GM19452 (cell line): ENCODE measurements around the gene ESPL1.
"Not testable (repeated sequence)": the region's sequence is repeated elsewhere in the genome, so short reads cannot be mapped to it uniquely, and the experiment has no call there.

ENCODE experiments used
- ATAC-seq: cut with Tn5 transposase; IDR thresholded peaks from one replicate; pipeline ENCODE4 v1.9.1; 2021; ENCODE audit not compliant: unreplicated experiment

The ESPL1 gene

GRCh38 chr12:53297106-53297505, 29.0 kb downstream of the ESPL1 start:
- ATAC-seq = not testable (repeated sequence)

- ATAC-seq = no peak
Measured at GRCh38 chr12:53298164-53298563, 30.1 kb downstream of the ESPL1 start.

GRCh38 chr12:53299101-53299453, 31.0 kb downstream of the ESPL1 start:
- ATAC-seq = no peak

- peak; percentile 77 for ATAC-seq
Measured at GRCh38 chr12:53299454-53300180, 31.5 kb downstream of the ESPL1 start, which contains the start of gene MYG1. Gene MYG1, plus strand, starts transcription at chr12:53299695. Its CDS starts 43 bp downstream, at chr12:53299738.

DNA sequence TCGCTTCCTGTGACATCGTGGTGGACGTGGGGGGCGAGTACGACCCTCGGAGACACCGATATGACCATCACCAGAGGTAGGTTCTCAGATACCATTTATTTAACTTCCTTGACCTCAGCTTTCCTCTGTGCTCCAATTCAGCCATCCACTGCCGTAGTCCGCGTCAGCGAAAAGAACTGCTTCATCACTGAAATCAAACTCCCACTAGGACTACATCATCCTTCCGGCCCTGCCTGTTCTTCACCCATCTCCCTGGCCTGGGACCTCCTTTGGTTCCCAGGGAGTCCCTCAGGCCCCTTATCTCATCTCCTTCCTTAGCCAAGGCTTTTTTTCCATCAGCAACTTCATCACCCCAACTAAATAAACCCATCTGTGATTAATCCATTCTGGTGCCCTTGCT, 32.1 kb downstream of the ESPL1 start:
- ATAC-seq = no peak

DNA sequence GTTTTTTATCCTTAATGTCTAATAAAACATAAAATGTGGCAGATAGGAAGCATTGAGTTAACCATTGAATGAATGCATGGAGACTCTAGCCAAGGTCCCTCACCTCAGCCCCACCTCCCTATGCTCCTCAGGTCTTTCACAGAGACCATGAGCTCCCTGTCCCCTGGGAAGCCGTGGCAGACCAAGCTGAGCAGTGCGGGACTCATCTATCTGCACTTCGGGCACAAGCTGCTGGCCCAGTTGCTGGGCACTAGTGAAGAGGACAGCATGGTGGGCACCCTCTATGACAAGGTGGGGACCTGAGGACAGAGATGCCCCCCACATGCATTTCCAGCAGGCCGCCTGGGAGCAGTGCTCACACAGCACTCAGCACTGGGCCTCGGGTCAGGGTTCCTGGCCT, 34.8 kb downstream of the ESPL1 start:
- no peak for ATAC-seq

DNA sequence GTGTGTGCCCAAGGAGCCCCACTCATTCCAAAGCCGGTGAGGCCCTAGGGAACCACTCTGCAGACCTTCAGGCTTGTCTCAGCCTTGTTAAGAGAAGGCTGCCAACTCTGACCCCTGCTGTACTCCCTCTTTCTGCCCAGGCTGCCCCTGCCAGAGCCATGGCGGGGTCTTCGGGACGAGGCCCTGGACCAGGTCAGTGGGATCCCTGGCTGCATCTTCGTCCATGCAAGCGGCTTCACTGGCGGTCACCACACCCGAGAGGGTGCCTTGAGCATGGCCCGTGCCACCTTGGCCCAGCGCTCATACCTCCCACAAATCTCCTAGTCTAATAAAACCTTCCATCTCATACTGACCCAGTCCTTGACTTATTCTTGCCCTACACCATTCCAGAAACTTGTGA, 38.7 kb downstream of the ESPL1 start:
- no peak for ATAC-seq

DNA sequence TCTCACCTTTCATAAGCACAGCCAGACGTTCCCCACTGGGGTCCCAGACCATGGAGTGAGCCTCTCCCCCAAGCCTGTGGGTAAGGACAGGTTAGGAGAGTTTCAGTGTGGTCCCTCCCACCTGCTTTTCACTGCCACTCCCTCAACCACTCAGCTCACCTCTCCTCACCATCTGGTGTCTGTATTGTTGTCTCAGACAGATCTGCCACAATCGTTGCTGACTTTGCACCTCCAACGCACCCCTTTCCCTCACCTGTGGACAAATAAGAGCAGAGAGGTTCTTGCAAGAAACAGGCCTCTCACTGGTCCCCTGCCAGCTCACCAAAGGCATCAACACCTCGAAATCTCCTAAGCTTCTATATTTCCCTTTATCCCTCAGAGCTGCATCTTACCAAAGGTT, 40.2 kb downstream of the ESPL1 start:
- no peak for ATAC-seq

DNA sequence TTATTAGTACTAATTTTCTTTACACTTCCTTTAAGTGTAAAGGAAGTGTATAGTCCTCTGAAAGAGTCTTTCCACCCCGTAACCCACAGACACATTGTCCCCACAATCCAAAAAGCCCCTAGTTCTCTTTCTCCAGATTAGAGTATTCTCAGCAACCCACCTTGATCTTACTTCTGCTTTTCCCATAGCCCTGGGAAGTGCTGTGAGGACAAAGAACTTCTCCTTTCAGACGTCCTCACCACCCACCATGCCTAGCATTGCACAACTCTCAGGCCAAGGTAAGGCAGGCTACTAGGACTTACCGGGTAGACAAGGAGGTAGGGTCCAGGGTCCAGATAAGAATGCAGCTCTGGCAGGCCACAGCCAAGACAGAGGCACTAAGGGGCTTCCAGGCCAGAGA, 45.9 kb downstream of the ESPL1 start:
- ATAC-seq = no peak

DNA sequence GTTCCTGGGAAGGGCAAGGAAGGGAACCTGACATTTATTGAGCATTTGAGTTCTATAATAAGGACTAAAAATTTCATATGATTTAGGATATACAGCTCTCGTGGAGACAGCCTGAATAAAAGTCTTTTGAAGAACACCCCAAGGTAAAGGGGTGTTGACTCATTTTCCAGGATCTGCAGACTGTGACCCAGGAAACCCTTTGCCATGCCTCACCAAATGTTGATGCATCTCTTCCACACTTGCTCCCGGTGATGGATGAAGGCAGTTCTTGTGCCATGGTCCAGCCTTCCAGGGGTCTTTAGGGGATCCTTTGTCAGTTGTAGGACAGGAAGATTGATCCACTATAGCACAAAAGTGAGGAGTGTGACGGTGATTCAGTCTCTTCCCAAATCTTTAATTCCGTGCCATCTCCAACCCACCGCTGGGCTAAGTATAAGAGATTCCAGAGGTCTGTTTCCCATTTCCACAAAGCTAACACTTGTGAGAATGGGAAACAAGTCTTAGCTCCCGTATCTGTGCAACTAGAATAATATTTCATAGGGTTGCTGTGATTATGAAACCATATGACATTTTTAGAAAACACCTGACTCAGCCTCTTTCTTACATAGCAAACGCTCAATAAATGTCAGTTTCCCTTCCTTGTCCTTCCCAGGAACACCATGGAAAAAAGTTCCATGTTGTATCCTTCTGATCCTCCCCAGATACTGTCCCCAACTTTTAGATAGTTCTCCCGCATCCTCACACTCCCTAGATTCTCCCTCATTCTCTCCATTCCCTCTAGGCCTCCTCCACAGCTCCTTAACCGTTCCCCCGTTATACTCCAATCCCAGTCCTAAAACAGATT, 52.5 kb downstream of the ESPL1 start:
- no peak for ATAC-seq

GRCh38 chr12:53324113-53324778, 56.1 kb downstream of the ESPL1 start:
- no peak for ATAC-seq

GRCh38 chr12:53324779-53325510, 56.8 kb downstream of the ESPL1 start:
- ATAC-seq = peak; percentile 51

DNA sequence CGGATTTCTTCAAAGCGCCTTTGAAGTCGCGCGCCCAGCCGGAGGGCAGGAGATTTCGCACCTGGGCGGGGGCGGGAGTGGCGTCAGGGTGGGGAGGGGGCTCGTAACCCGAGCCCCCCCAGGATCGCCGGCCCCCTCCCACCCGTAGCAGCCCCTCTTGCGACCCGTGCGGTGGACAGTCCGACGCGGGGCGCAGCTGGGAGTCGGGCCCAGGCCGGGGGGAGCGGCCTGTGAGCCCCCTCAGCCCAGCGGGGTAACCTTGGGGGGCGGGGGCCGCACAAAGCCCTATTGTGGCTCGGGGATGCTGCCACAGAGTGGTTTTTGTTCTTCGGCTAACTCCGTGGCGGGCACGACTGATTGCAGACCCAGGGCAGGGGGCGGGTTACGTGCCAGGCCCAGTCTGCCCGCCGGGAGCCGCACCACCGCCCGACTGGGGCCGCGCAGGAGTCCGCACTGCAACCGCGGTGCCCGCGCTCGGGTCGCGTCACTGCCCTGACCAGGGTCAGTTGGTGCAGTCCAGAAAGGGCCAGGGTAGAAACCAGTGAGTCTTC, 57.5 kb downstream of the ESPL1 start:
- no peak for ATAC-seq

GRCh38 chr12:53326460-53327185, 58.5 kb downstream of the ESPL1 start:
- ATAC-seq = no peak

DNA sequence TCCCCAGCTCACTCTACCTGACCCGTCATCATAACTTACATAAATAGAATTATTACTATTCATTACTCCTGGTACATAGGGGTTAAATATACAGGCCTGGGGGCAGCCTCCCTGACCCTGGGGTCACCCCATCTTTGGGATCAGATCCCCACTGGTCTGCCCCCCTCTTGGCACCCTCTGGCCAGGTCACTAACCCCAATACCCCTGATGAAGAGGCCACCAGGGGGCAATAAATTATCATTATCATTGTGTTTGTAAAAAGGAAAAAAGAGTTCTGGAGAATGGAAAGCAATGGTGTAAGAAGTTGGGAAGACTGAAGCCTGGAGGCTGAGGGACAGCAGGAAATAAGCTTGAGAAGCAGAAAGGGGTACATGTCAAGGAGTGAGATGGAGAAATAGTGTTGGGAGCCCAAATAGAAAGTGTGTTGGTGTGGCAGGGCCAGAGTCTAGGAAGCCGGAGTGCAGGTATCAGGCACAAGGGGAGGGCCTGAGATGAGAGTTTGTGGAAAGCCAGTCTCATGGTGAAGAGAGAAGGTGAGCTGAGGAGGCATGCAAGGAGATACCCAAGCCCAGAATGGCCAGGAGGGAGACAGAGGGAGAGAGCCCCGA, 59.4 kb downstream of the ESPL1 start:
- no peak for ATAC-seq

GRCh38 chr12:53328043-53328435, 59.9 kb downstream of the ESPL1 start:
- ATAC-seq = no peak

DNA sequence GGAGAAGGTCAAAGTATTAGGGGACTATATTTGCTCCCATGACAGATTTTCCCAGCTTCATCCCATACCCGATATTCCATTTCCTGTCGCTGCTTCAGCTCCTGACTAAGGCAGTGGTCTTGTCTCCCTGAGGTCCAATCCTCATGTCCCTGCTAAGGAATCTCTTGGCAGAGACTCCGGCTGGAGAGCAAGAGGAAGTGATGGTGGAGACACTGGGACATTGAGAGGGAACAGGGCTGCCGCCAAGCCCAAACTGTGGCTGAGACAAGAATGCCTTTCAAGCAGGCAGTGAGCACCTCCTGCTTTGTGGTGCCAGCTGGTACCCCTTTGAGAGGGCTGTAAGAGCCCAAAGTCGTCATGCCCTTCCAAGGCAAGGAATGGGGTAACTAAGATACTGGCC, 62.6 kb downstream of the ESPL1 start:
- no peak for ATAC-seq

- ATAC-seq = not testable (repeated sequence)
Measured at GRCh38 chr12:53332339-53332738, 64.2 kb downstream of the ESPL1 start.

- ATAC-seq = no peak
Measured at GRCh38 chr12:53332744-53333143, 64.6 kb downstream of the ESPL1 start.

GRCh38 chr12:53333289-53333688, 65.2 kb downstream of the ESPL1 start:
- no peak for ATAC-seq
